KMS-11 (cell line): ENCODE measurements around the gene TOMM20L.
A peak's percentile ranks its signal among the peaks of the same experiment; 100 is the strongest.

Experiments used
- H2AFZ ChIP-seq: fragments of 200-600 bp; sonication (generic); 2 replicates; pipeline ENCODE4 v1.6.1; 2016; ENCODE audit warnings: antibody characterized with exemption, mixed run types, low read depth
- H3K27ac ChIP-seq: fragments of 200-600 bp; sonication (generic); 2 replicates; pipeline ENCODE4 v1.6.1; 2016; ENCODE audit warnings: mild to moderate bottlenecking, mixed run types
- H3K27me3 ChIP-seq: fragments of 200-600 bp; sonication (generic); 2 replicates; pipeline ENCODE4 v1.6.1; 2017; ENCODE audit warnings: mild to moderate bottlenecking, low read depth, mixed run types, moderate library complexity; ENCODE audit not compliant: insufficient read depth
- H3K36me3 ChIP-seq: fragments of 200-600 bp; sonication (generic); 2 replicates; pipeline ENCODE4 v1.6.1; 2017; ENCODE audit warnings: mild to moderate bottlenecking, mixed run types; ENCODE audit not compliant: insufficient read depth
- H3K4me1 ChIP-seq: fragments of 200-600 bp; sonication (generic); 2 replicates; pipeline ENCODE4 v1.6.1; 2016; ENCODE audit warnings: mild to moderate bottlenecking, low read depth, mixed run types; ENCODE audit not compliant: poor library complexity, severe bottlenecking
- H3K4me2 ChIP-seq: fragments of 200-600 bp; sonication (generic); 2 replicates; pipeline ENCODE4 v1.7.0; 2016; ENCODE audit warnings: mild to moderate bottlenecking, mixed run types
- H3K4me3 ChIP-seq: fragments of 200-600 bp; sonication (generic); IDR thresholded peaks from 2 replicates; pipeline ENCODE4 v1.6.1; 2017; ENCODE audit warnings: low read depth, low read length, mixed read lengths; ENCODE audit not compliant: insufficient read depth
- H3K79me2 ChIP-seq: fragments of 200-600 bp; sonication (generic); 2 replicates; pipeline ENCODE4 v1.6.1; 2016; ENCODE audit warnings: low read depth, mixed run types; ENCODE audit not compliant: insufficient read depth
- H3K9ac ChIP-seq: fragments of 200-600 bp; sonication (generic); 2 replicates; pipeline ENCODE4 v1.6.1; 2016; ENCODE audit warnings: mild to moderate bottlenecking, mixed run types
- H4K20me1 ChIP-seq: fragments of 200-600 bp; sonication (generic); 2 replicates; pipeline ENCODE4 v1.6.1; 2016; ENCODE audit warnings: mild to moderate bottlenecking, mixed run types; ENCODE audit not compliant: insufficient read depth
- TF ChIP-seq, protein P1 (sequence below): fragments of 200-600 bp; sonication (generic); conservative IDR thresholded peaks from 2 replicates; pipeline ENCODE4 v1.6.1; 2017; ENCODE audit warnings: low read depth, mild to moderate bottlenecking, antibody characterized with exemption, low read length, moderate library complexity, mixed read lengths

The TOMM20L gene

DNA sequence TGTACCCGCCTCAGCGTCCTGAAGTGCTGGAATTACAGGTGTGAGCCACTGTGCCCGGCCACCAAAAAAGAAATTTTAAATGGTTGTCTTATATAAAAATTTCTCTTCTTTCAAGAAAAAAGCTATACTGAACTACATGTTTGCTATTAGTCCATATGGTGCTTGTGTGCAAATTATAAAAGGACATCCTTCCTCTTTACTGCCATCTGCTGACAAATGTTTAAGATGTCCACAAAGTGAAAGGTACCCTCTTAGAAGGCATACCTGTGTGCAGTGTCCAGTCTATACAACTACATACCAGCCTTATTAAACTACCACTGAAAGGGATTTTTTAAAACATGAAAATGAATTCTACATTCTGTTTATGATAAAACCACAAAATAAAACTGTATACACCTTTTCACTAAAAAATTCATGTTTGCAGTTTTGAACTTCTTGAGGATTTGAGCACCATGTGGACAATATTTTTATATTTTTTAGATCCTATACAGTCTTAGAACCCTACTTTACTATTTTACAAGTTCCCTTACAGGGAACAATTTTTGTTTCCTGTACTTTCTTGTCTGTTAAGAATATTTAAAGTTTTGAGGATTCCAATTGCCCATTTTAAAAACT lies 32.8 kb upstream of the TOMM20L start:
- H3K4me2 ChIP-seq, result no peak overlapping the region
- no peaks in the 10 kb centered on the region for H4K20me1 ChIP-seq
- H3K36me3 ChIP-seq, result no peaks in the 10 kb centered on the region
- H3K27ac ChIP-seq, result no peak overlapping the region
- TF ChIP-seq, protein P1, sequence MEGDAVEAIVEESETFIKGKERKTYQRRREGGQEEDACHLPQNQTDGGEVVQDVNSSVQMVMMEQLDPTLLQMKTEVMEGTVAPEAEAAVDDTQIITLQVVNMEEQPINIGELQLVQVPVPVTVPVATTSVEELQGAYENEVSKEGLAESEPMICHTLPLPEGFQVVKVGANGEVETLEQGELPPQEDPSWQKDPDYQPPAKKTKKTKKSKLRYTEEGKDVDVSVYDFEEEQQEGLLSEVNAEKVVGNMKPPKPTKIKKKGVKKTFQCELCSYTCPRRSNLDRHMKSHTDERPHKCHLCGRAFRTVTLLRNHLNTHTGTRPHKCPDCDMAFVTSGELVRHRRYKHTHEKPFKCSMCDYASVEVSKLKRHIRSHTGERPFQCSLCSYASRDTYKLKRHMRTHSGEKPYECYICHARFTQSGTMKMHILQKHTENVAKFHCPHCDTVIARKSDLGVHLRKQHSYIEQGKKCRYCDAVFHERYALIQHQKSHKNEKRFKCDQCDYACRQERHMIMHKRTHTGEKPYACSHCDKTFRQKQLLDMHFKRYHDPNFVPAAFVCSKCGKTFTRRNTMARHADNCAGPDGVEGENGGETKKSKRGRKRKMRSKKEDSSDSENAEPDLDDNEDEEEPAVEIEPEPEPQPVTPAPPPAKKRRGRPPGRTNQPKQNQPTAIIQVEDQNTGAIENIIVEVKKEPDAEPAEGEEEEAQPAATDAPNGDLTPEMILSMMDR, result 0 out of 2 replicates have a peak, but pooled peaks have one; percentile 17
- no peak overlapping the region for H3K4me3 ChIP-seq
- no peaks in the 10 kb centered on the region for H3K4me1 ChIP-seq
- H2AFZ ChIP-seq, result no peak overlapping the region
- no peaks in the 10 kb centered on the region for H3K79me2 ChIP-seq
- H3K27me3 ChIP-seq, result no peaks in the 10 kb centered on the region
- H3K9ac ChIP-seq, result no peak overlapping the region

GRCh38 chr14:58364316-58364715 lies 31.4 kb upstream of the TOMM20L start:
- H3K4me3 ChIP-seq, result no peak overlapping the region
- H3K4me2 ChIP-seq, result no peak overlapping the region
- no peaks in the 10 kb centered on the region for H3K36me3 ChIP-seq
- H2AFZ ChIP-seq, result no peak overlapping the region
- no peaks in the 10 kb centered on the region for H3K79me2 ChIP-seq
- H3K4me1 ChIP-seq, result no peaks in the 10 kb centered on the region
- TF ChIP-seq, protein P1, result no peak
- no peak overlapping the region for H3K9ac ChIP-seq
- H3K27ac ChIP-seq, result no peak overlapping the region
- no peaks in the 10 kb centered on the region for H3K27me3 ChIP-seq
- H4K20me1 ChIP-seq, result no peaks in the 10 kb centered on the region

DNA sequence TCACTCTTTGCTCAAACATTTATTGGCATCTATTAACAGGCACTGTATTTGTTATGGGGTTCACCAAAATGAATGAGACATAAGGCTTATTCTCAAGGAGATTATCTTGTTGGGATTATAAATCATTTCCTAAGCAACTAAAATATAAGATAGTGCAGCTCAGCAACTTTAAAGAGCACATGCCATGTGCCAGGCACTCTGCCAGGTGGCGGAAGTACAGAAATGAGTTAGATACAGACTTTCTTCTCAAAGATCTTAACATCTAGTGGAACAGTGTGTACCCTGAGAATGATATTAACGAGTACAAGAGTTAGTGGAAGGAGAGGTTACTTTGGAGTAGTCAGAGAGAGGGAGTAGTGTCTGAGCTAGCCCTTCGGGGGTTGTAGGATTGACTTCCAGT lies 28.4 kb upstream of the TOMM20L start:
- no peak overlapping the region for H3K9ac ChIP-seq
- no peaks in the 10 kb centered on the region for H4K20me1 ChIP-seq
- no peaks in the 10 kb centered on the region for H3K27me3 ChIP-seq
- no peak overlapping the region for H3K4me3 ChIP-seq
- TF ChIP-seq, protein P1, result no peak
- no peaks in the 10 kb centered on the region for H3K4me1 ChIP-seq
- H2AFZ ChIP-seq, result no peak overlapping the region
- H3K79me2 ChIP-seq, result no peaks in the 10 kb centered on the region
- no peaks in the 10 kb centered on the region for H3K36me3 ChIP-seq
- no peak overlapping the region for H3K4me2 ChIP-seq
- H3K27ac ChIP-seq, result no peak overlapping the region

GRCh38 chr14:58368956-58369355 lies 26.8 kb upstream of the TOMM20L start:
- Histone ChIP-seq H3K27ac (no peak overlapping the region), H4K20me1 (no peaks in the 10 kb centered on the region), H3K36me3 (no peaks in the 10 kb centered on the region), H3K9ac (no peak overlapping the region), H2AFZ (no peak overlapping the region), H3K27me3 (no peaks in the 10 kb centered on the region), H3K4me2 (no peak overlapping the region), H3K79me2 (no peaks in the 10 kb centered on the region), H3K4me3 (no peak overlapping the region), H3K4me1 (no peaks in the 10 kb centered on the region)
- TF ChIP-seq, protein P1, result no peak
